DND-41 (cell line): ENCODE data around the gene PPOX.

ENCODE experiments used
- ATAC-seq: fragments of 200-7000 bp; cut with Tn5 transposase; 3 replicates; pipeline ENCODE4 v1.9.1; 2021; ENCODE audit warnings: low read depth; ENCODE audit not compliant: insufficient read depth
- DNase-seq: peaks from one replicate; pipeline ENCODE4 v3.0.0-alpha.2; 2020
- H2AFZ ChIP-seq: 2 replicates; pipeline ENCODE4 v1.6.0; 2012; ENCODE audit warnings: low read depth, low read length
- H3K27ac ChIP-seq: 2 replicates; pipeline ENCODE4 v1.5.1; 2012; ENCODE audit warnings: low read length, inconsistent platforms
- H3K27me3 ChIP-seq: fragments of 200-600 bp; sonication (generic); 2 replicates; pipeline ENCODE4 v1.6.0; 2012; ENCODE audit warnings: low read length, mild to moderate bottlenecking, inconsistent platforms; ENCODE audit not compliant: insufficient read depth, poor library complexity
- H3K36me3 ChIP-seq: 2 replicates; pipeline ENCODE4 v1.5.1; 2012; ENCODE audit warnings: low read length, inconsistent platforms; ENCODE audit not compliant: insufficient read depth
- H3K4me1 ChIP-seq: 2 replicates; pipeline ENCODE4 v1.5.1; 2012; ENCODE audit warnings: mild to moderate bottlenecking, low read length; ENCODE audit not compliant: insufficient read depth
- H3K4me2 ChIP-seq: 2 replicates; pipeline ENCODE4 v1.6.0; 2012; ENCODE audit warnings: mild to moderate bottlenecking, moderate library complexity, low read length, inconsistent platforms; ENCODE audit not compliant: insufficient read depth
- H3K4me3 ChIP-seq, 2 experiments: fragments of 200-600 bp in 1 of 2; shearing (Covaris generic) in 1 of 2; 2 replicates each; pipeline ENCODE4 v1.5.1; 2012 to 2016; ENCODE audit warnings: inconsistent platforms in 2 of 2, low read length in 2 of 2, mild to moderate bottlenecking in 2 of 2, low read depth in 1 of 2, moderate library complexity in 1 of 2
- H3K79me2 ChIP-seq: 2 replicates; pipeline ENCODE4 v1.6.0; 2012; ENCODE audit warnings: low read length, inconsistent platforms; ENCODE audit not compliant: insufficient read depth
- H3K9ac ChIP-seq: 2 replicates; pipeline ENCODE4 v1.6.0; 2012; ENCODE audit warnings: low read depth, mild to moderate bottlenecking, inconsistent platforms, low read length, moderate library complexity
- H3K9me3 ChIP-seq: 2 replicates; pipeline ENCODE4 v1.5.1; 2012; ENCODE audit warnings: low read length, moderate library complexity, mild to moderate bottlenecking, inconsistent platforms; ENCODE audit not compliant: insufficient read depth, severe bottlenecking
- H4K20me1 ChIP-seq: 2 replicates; pipeline ENCODE4 v1.6.0; 2012; ENCODE audit warnings: low read length; ENCODE audit not compliant: insufficient read depth
- CTCF ChIP-seq: IDR thresholded peaks from 2 replicates; pipeline ENCODE4 v1.5.1; 2012; ENCODE audit warnings: borderline replicate concordance, low read length, moderate library complexity, mild to moderate bottlenecking; ENCODE audit not compliant: poor library complexity, severe bottlenecking; ENCODE audit errors: extremely low read depth
- EZH2 ChIP-seq: IDR thresholded peaks from 3 replicates; pipeline ENCODE4 v1.6.1; 2012; ENCODE audit warnings: borderline replicate concordance, low read depth, mild to moderate bottlenecking, moderate library complexity, low read length, inconsistent platforms; ENCODE audit not compliant: severe bottlenecking

The PPOX gene

GRCh38 chr1:161196111-161196510, 29.9 kb downstream of the PPOX start:
- no peak for TF ChIP-seq CTCF
- no peak for TF ChIP-seq EZH2
- Histone ChIP-seq H3K4me1 (peaks cover 6% of the 10 kb centered on the region), H3K9me3 (no peaks in the 10 kb centered on the region), H2AFZ (no peak overlapping the region), H3K27me3 (no peaks in the 10 kb centered on the region), H3K4me2 (no peak overlapping the region), H3K27ac (no peak overlapping the region), H3K79me2 (no peaks in the 10 kb centered on the region), H3K4me3 (no peak overlapping the region), H4K20me1 (no peaks in the 10 kb centered on the region), H3K9ac (no peak overlapping the region), H3K36me3 (no peaks in the 10 kb centered on the region)
- ATAC-seq (no peak), DNase-seq (no peak)

- H3K79me2 ChIP-seq, result no peaks in the 10 kb centered on the region
- H2AFZ ChIP-seq, result no peak overlapping the region
- H3K4me2 ChIP-seq, result no peak overlapping the region
- H4K20me1 ChIP-seq, result no peaks in the 10 kb centered on the region
- no peak overlapping the region for H3K4me3 ChIP-seq
- no peaks in the 10 kb centered on the region for H3K27me3 ChIP-seq
- no peak overlapping the region for H3K9ac ChIP-seq
- H3K4me1 ChIP-seq, result peaks cover 13% of the 10 kb centered on the region
- DNase-seq (no peak), ATAC-seq (no peak)
- no peaks in the 10 kb centered on the region for H3K9me3 ChIP-seq
- no peak overlapping the region for H3K27ac ChIP-seq
- no peaks in the 10 kb centered on the region for H3K36me3 ChIP-seq
- no peak for TF ChIP-seq EZH2
Observed at GRCh38 chr1:161196521-161197451, 30.6 kb downstream of the PPOX start.

- Histone ChIP-seq H3K4me3 (no peak overlapping the region), H3K27ac (no peak overlapping the region), H2AFZ (no peak overlapping the region), H3K36me3 (no peaks in the 10 kb centered on the region; the same call in 1 of the 2 replicates), H3K4me1 (peaks cover 14% of the 10 kb centered on the region), H3K27me3 (no peaks in the 10 kb centered on the region), H4K20me1 (no peaks in the 10 kb centered on the region), H3K4me2 (no peak overlapping the region), H3K9ac (no peak overlapping the region), H3K79me2 (peaks cover 5% of the 10 kb centered on the region), H3K9me3 (no peaks in the 10 kb centered on the region)
- ATAC-seq (no peak), DNase-seq (no peak)
- no peak for TF ChIP-seq EZH2
- TF ChIP-seq CTCF, result no peak
Observed at GRCh38 chr1:161197560-161198193, 31.5 kb downstream of the PPOX start.

GRCh38 chr1:161198194-161198896, 32.1 kb downstream of the PPOX start:
- peaks cover 18% of the 10 kb centered on the region for H3K4me1 ChIP-seq
- no peaks in the 10 kb centered on the region for H3K9me3 ChIP-seq
- H3K27me3 ChIP-seq, result no peaks in the 10 kb centered on the region
- H3K36me3 ChIP-seq, result peaks cover 2% of the 10 kb centered on the region
- DNase-seq (no peak), ATAC-seq (no peak)
- H3K4me2 ChIP-seq, result no peak overlapping the region
- no peak overlapping the region for H3K27ac ChIP-seq
- no peak for TF ChIP-seq EZH2
- no peak for TF ChIP-seq CTCF
- H4K20me1 ChIP-seq, result no peaks in the 10 kb centered on the region
- H3K9ac ChIP-seq, result no peak overlapping the region
- no peak overlapping the region for H2AFZ ChIP-seq
- H3K4me3 ChIP-seq, result no peak overlapping the region
- H3K79me2 ChIP-seq, result peaks cover 12% of the 10 kb centered on the region
